IPS DF 19.7 (cell line): ENCODE measurements around the gene NUP160.
"Not testable (repeated sequence)": the region's sequence is repeated elsewhere in the genome, so short reads cannot be mapped to it uniquely, and the experiment has no call there.

Source experiments
- DNase-seq: peaks from one replicate; pipeline ENCODE4 v3.0.0-alpha.2; 2013; ENCODE audit warnings: low read depth, low spot score

NUP160 gene

GRCh38 chr11:47788181-47788580, 60.0 kb downstream of the NUP160 start:
- DNase-seq: no peak

- no peak for DNase-seq
Measured at GRCh38 chr11:47786373-47786772, 61.8 kb downstream of the NUP160 start.

GRCh38 chr11:47784785-47785381, 63.3 kb downstream of the NUP160 start:
- DNase-seq: no peak

GRCh38 chr11:47783087-47783610, 65.0 kb downstream of the NUP160 start:
- DNase-seq: no peak

GRCh38 chr11:47778878-47779483, 69.2 kb downstream of the NUP160 start:
- no peak for DNase-seq

GRCh38 chr11:47775240-47775869, 72.8 kb downstream of the NUP160 start:
- no peak for DNase-seq

GRCh38 chr11:47773882-47774281, 74.3 kb downstream of the NUP160 start:
- no peak for DNase-seq

- DNase-seq: not testable (repeated sequence)
Measured at GRCh38 chr11:47769556-47769955, 78.6 kb downstream of the NUP160 start.

- DNase-seq: no peak
Measured at GRCh38 chr11:47768101-47768612, 80.0 kb downstream of the NUP160 start.

- DNase-seq: no peak
Measured at GRCh38 chr11:47766509-47767227, 81.5 kb downstream of the NUP160 start.

- no peak for DNase-seq
Measured at GRCh38 chr11:47765086-47765485, 83.1 kb downstream of the NUP160 start.

- DNase-seq: not testable (repeated sequence)
Measured at GRCh38 chr11:47759291-47759690, 88.9 kb downstream of the NUP160 start.

GRCh38 chr11:47756208-47756607, 91.9 kb downstream of the NUP160 start:
- DNase-seq: no peak

GRCh38 chr11:47750725-47751124, 97.4 kb downstream of the NUP160 start:
- DNase-seq: no peak

GRCh38 chr11:47742494-47742893, 105.7 kb downstream of the NUP160 start:
- DNase-seq: not testable (repeated sequence)

- DNase-seq: not testable (repeated sequence)
Measured at GRCh38 chr11:47737817-47738216, 110.3 kb downstream of the NUP160 start.

- DNase-seq: no peak
Measured at GRCh38 chr11:47732271-47732670, 115.9 kb downstream of the NUP160 start.

GRCh38 chr11:47731475-47731874, 116.7 kb downstream of the NUP160 start:
- DNase-seq: no peak
